Measurements from ENCODE around the gene CCDC136.
A peak's percentile ranks its signal among the peaks of the same experiment; 100 is the strongest.

CCDC136 gene

DNA sequence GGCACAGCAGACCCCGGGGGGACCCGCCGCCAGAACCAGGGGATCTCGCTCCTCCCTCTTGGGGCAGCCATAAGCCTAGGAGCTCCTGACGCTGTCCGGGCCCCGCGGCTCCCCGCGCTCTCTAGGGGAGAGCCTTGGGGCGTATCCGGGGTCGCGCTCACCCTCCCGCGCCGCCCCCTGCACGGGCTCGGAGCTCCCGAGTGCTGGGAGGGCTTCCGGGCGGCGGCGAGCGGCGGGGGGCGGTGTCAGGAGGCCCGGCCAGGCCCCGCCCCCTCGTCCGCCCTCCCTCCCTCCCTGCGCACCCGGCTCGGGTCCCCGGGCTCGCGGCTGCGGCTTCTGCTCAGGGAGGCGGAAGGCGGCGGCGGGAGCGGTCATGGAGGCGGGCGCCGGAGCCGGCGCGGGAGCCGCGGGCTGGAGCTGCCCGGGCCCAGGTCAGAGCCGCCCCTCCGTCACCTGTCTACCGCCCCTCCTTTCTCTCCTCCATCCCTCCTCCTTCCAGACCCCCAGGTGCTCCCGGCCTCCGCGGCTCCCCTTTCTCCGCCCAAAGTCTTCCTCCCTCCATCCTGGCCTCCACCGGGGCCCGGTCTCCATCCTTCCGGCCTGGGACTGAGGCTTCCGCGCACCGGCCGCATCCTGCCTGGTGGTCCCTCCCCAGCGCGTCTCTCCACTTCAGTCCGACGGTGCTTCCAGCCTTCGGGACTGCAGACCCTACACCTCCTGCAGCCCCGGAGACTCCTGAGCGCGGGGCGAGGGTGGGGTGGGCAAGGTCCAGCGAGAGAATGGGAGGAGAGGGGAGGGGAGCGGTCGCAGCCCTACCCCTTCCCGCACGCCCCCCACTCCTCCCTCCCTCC lies at the start of gene CCDC136:
Gene CCDC136, plus strand, starts transcription at position 848 of the 851 bp plus-strand sequence. CDS start 444 bp downstream, outside the sequence.
- Mint-ChIP-seq H3K27me3 (no peaks in the 10 kb centered on the region), H3K4me1 (peaks cover 10% of the 10 kb centered on the region), H3K36me3 (no peaks in the 10 kb centered on the region), H3K9me3 (no peaks in the 10 kb centered on the region), H3K4me3 (peak within 1 kb of the TSS; percentile 83), H3K27ac (no peak within 1 kb of the TSS)

DNA sequence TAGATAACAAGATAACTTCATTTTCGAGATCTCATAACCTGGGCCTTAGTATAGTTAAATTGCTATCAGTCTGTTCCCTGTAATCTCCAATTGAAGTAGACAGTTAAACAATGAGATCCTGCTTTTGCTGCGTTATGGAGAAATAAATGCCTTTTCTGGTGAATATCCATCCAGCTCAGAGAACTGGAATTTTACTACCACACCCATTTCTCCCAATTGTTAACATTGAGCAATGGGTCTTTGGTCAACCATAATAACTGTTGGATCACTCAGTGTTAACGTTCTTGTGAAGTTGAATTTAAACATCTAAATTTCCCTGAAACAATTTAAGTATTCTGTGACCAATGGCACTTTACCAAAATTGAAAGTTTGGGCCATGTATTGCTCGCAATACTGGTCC lies 49.6 kb upstream of the CCDC136 start:
- Mint-ChIP-seq H3K4me3 (peak overlapping the region; percentile 33), H3K36me3 (peaks cover 3% of the 10 kb centered on the region), H3K9me3 (no peaks in the 10 kb centered on the region), H3K27ac (no peak overlapping the region), H3K27me3 (no peaks in the 10 kb centered on the region), H3K4me1 (peaks cover 63% of the 10 kb centered on the region)

DNA sequence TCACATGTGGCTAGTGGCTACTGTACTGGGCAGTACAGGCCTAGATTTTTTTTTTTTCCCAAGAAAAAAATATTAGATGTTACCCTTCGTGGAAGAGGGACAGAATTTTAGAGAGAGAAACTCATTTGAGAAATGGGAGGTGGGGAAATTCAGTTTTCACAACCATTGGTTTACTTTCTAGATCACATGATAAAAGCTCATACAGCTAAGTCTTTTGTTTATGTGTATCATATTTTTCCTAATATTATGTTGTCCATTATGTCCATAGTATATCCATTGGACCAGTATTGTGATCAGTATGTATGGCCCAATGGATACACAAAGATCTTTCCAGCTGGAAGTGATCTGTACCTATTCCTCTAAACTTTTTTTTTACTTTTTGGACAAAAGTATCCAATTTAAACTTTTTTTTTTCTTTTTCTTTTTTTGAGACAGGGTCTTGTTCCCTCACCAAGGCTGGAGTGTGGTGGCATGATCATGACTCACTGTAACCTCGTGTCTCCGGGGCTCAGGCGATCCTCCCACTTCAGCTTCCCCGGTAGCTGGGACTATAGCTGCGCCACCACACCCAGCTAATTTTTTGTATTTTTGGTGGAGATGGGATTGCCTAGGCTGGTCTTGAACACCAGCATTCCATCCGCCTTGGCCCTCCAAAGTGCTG lies 48.5 kb upstream of the CCDC136 start:
- Mint-ChIP-seq H3K36me3 (peaks cover 9% of the 10 kb centered on the region), H3K27me3 (no peaks in the 10 kb centered on the region), H3K4me3 (no peak overlapping the region), H3K27ac (no peak overlapping the region), H3K9me3 (no peaks in the 10 kb centered on the region), H3K4me1 (peaks cover 64% of the 10 kb centered on the region)

DNA sequence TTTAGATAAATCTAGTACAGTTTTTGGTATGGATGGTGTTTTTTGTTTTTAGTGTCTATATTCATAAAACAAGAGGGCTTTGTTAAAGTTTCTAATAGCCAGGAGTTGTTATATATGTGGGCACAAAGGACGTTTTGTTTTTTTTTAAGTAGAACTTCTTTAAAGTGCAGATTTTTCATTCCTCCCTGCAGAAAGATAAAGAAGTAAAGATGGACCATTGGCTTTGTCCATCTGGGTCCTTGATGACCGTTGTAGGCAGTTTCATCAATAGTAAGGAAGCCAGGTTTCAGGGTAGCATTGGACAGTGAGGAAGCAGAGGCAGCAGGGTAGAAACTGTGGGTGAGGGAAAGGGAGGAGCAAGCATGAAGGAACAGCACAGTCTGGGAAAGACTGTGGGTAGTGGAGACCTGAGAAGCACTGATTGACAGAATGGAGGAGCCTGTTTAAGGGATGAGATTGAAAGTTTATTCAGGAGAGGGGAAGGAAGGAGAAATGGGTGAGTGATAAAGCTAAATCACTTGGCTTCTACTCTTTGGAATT lies 47.3 kb upstream of the CCDC136 start:
- Mint-ChIP-seq H3K27ac (no peak overlapping the region), H3K4me3 (peak overlapping the region; percentile 49), H3K9me3 (no peaks in the 10 kb centered on the region), H3K36me3 (peaks cover 9% of the 10 kb centered on the region), H3K4me1 (peaks cover 58% of the 10 kb centered on the region), H3K27me3 (no peaks in the 10 kb centered on the region)

DNA sequence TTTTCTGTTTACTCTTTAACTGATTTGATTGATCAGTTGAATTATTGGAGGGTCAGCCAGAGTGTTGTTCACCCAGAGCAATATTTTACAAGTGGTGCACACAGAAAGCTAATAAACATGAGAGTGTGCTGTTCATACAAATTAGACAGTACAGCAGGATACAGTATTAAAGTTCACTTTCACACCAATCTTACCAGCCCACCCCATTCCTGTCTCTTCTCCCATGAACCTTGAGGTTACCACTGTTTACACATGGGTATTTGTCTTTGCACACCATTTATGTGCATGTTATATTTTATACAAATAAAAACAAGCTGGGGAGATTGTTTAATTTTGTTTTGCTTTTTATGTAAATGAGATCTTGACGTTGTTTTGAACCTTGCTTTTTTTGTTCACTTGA lies 46.1 kb upstream of the CCDC136 start:
- Mint-ChIP-seq H3K27ac (no peak overlapping the region), H3K9me3 (no peaks in the 10 kb centered on the region), H3K4me3 (no peak overlapping the region), H3K4me1 (peaks cover 53% of the 10 kb centered on the region), H3K36me3 (peaks cover 9% of the 10 kb centered on the region), H3K27me3 (no peaks in the 10 kb centered on the region)

DNA sequence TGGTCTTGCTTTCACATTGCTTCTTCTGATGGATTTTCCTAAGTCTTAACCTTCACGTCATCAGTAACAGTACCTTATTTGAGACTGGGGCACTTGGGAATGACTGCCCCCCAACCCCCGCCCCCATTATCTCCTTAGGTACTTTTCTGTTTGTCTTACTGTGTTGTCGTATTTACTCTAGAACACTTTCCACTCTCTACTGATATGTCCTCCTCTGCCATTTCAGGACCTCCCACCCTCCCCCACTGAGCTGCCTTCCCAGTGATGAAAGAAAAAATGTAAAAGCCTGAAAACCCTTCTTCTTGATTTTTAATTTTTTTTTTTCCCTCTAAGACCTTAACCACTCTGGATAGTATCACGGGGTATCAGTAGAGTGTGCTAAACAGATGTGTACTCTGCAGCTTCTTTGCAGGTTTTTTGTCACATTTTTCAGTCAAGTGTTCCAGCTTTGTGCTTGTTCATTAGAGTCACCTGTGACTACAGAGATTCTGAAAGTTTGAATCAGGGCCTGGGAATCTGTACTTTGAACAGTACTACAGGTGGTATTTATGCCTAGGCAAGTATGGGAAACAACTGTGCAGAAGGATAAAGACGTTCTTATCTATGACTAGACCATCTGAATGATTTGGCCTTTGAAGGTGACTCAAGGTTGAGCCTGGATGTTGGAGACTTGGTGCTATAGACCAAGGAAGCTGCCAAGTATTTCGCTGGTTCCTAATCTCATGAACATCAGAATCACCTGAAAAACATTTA lies 44.3 kb upstream of the CCDC136 start:
- no peak overlapping the region for H3K4me3 Mint-ChIP-seq

DNA sequence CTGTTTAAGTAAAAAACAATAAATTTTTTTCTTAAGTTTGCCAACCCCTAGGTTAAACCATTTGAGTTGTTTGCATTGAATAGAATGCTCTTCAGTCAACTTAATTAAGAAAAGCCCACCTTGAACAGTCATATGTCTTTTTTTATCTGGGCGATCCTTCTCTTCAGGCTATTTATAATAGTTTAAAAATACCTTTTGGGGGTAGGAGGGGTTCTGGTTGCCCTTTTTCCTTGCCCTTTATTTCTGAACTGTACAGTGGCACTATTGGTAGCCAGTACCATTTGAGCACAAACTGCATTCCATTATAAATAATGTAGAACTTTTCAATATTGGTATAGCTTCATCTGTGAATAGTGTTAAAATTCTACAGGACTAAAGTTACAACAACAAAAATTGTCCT lies 39.5 kb upstream of the CCDC136 start:
- Mint-ChIP-seq H3K27ac (no peak overlapping the region), H3K4me3 (no peak overlapping the region), H3K27me3 (no peaks in the 10 kb centered on the region), H3K9me3 (no peaks in the 10 kb centered on the region), H3K4me1 (peaks cover 15% of the 10 kb centered on the region), H3K36me3 (peaks cover 9% of the 10 kb centered on the region)

More for the DNA sequence above, 44.3 kb upstream of the CCDC136 start:
- Mint-ChIP-seq H3K9me3 (no peaks in the 10 kb centered on the region), H3K27ac (peak overlapping the region; percentile 23), H3K27me3 (no peaks in the 10 kb centered on the region), H3K4me1 (peaks cover 36% of the 10 kb centered on the region), H3K36me3 (peaks cover 9% of the 10 kb centered on the region)

DNA sequence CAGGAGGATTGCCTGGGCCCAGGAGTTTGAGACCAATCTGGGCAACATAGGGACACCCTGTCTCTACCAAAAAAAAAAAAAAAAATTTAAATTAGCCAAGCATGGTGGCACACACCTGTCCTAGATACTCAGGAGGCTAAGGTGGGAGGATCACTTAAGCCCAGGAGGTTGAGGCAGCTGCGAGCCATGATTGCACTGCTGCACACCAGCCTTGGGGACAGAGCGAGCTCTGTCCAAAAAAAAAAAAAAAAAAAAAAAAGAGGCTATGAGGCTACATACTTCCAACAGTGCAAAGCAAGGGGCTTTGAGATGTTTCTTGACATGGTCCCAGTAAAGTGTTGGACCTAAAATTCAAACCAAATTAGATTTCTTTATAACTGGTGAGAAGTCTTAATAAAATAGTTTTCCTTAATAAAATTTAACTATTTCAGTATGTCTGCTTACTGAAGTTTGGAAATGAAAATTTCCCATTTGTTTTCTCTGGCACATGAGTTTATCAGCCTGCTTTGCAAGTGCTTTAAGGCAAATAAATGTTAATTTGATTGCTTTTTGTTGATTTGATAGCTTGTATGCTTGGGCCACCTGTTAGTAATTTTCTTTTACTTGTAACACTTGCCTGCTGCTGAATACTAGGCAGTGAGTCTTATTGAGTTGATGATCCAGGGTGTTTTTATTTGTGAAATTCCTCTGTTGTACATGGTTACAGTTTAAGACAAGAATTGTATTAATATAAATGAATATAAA lies 36.5 kb upstream of the CCDC136 start:
- Mint-ChIP-seq H3K27ac (no peak overlapping the region), H3K36me3 (peaks cover 9% of the 10 kb centered on the region)

DNA sequence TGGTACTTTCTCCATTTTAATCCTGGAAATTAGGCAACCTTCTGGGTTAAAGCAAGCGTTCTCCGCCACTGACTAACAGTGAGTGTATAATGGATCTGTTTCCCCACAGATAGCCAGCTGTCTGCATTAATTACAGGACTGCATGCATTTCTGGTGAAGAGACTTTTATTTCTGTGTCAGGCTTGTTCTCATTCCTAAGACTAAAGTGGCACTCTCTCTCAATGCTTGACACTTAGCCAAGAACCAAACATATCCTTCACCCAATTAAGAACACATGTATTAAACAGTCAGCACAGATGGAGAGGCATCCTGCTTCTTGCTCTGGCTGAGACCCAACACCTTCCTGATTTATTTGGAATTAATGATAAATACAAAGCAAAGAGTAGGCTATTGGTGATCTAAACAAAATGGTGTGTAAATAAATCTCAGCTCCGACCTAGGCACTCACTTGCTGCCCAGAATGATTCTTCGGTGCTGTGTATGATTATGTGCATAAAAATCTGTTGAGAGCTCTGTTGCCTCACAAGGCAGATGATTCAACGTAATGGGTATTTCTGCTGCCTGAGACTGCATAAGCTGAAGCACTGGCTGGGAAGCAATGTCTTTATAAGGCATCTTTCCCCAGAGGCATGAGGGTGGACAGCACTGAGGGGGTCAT lies 35.8 kb upstream of the CCDC136 start:
- Mint-ChIP-seq H3K36me3 (peaks cover 9% of the 10 kb centered on the region), H3K4me1 (peaks cover 13% of the 10 kb centered on the region), H3K27me3 (no peaks in the 10 kb centered on the region), H3K4me3 (no peak overlapping the region), H3K9me3 (no peaks in the 10 kb centered on the region), H3K27ac (no peak overlapping the region)

More for the DNA sequence above, 36.5 kb upstream of the CCDC136 start:
- H3K4me1 Mint-ChIP-seq: peaks cover 13% of the 10 kb centered on the region
- no peak overlapping the region for H3K4me3 Mint-ChIP-seq
- no peaks in the 10 kb centered on the region for H3K27me3 Mint-ChIP-seq
- no peaks in the 10 kb centered on the region for H3K9me3 Mint-ChIP-seq

DNA sequence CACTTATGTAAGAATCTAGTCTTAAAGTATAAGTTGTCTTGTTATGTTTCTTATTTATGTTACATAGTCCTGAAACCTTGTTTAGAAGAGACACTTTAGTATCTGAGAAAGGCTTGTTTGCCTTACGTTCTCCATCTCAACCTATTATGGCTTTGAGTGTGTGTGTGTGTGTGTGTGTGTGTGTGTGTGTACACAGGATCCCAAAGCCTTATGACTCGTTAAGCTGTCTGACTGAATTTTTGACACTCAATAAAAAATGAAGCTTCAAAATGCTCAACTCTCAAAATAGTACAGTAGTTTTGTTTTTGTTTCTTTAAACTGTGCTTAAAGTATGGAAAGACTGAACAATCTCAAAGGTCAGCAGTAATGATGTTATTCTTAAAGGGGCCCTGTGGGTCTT lies 34.6 kb upstream of the CCDC136 start:
- Mint-ChIP-seq H3K9me3 (no peaks in the 10 kb centered on the region), H3K4me3 (no peak overlapping the region), H3K27me3 (no peaks in the 10 kb centered on the region), H3K27ac (no peak overlapping the region), H3K4me1 (peaks cover 13% of the 10 kb centered on the region), H3K36me3 (peaks cover 14% of the 10 kb centered on the region)

DNA sequence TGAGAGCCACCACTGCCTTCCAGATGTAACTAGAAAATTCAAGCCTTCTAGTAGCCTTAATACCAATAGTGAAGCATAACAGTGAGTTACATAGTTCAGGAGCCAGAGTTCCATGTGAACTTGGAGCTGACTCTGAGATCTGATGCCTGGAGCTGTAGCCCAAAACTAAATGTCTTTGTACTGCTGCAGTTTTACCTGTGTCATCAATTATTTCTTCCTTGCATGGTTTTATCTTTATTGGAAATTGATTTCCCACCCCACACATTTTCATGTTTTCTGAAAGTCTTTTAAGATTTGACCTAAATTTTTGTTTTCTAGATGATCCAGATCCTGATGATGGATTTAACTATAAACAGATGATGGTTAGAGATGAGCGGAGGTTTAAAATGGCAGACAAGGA lies 33.2 kb upstream of the CCDC136 start:
- H3K27me3 Mint-ChIP-seq: no peaks in the 10 kb centered on the region
- no peak overlapping the region for H3K4me3 Mint-ChIP-seq
- peaks cover 8% of the 10 kb centered on the region for H3K4me1 Mint-ChIP-seq
- no peaks in the 10 kb centered on the region for H3K9me3 Mint-ChIP-seq
- H3K27ac Mint-ChIP-seq: no peak overlapping the region
- peaks cover 12% of the 10 kb centered on the region for H3K36me3 Mint-ChIP-seq

DNA sequence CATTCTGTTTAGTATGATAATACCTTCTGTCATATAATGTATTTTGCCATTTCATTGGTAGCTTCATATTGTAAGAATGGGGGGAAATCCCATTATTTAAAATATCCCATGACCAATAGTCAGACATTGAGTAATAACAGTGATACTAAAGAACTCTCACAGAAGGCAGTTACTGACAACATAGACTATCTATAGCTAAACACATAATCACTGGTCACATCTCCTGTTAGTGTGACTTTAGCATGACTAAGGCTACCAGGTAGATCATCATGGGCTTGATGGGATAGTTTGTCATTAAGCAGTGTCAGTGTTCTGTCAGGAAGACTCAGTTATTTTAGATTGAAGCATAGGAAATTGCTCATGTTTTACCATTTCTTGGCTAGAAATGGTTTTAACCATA lies 32.5 kb upstream of the CCDC136 start:
- Mint-ChIP-seq H3K4me1 (peaks cover 8% of the 10 kb centered on the region), H3K36me3 (peaks cover 12% of the 10 kb centered on the region), H3K27me3 (no peaks in the 10 kb centered on the region), H3K4me3 (no peak overlapping the region), H3K9me3 (no peaks in the 10 kb centered on the region), H3K27ac (no peak overlapping the region)

DNA sequence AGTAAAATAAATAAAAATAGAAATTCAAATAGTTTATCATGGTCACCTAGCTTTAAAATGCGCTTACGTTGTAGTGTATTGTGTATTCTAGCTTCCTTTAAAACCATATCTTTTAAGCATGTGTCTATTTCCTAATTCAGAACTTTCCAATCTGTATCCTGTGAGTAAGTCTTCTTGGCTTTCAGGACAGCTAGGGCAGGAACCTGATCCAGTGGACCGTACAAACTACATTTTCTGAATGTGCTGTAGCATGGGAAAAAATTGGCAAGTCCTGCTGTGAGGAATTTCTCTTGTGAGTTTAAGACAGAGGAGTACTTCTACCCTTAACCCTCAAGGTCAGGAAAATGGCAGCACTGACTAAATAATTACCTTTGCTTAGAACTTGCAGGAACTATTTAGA lies 28.2 kb upstream of the CCDC136 start:
- Mint-ChIP-seq H3K4me1 (no peaks in the 10 kb centered on the region), H3K27me3 (no peaks in the 10 kb centered on the region), H3K36me3 (peaks cover 9% of the 10 kb centered on the region), H3K4me3 (no peak overlapping the region), H3K9me3 (no peaks in the 10 kb centered on the region), H3K27ac (no peak overlapping the region)

DNA sequence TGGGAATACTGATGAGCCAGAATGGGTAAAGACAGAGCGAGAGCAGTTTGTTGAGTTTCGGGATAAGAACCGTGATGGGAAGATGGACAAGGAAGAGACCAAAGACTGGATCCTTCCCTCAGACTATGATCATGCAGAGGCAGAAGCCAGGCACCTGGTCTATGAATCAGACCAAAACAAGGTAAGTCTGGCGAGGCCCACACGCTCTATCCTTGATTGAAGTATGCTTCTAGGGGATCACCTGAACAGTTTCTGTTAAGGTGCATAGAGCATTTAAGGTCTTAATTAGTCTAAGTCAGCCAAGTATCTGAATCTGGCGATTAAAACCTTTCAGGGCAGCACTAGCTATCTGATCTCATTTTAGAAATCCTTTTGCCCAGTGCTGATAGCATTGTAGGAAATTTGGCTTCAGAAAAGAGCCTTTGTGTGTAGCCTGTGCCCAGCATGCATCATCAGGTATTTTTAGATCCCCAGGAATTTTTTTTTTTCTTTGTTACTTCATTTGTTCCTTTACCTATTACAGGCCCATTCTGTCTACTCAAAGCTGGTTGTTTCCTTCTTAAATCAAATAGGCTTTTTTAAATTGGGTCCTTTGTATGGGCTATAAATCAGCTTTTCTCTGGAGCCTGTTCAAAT lies 24.2 kb upstream of the CCDC136 start:
- Mint-ChIP-seq H3K9me3 (no peaks in the 10 kb centered on the region), H3K27me3 (no peaks in the 10 kb centered on the region), H3K36me3 (peaks cover 10% of the 10 kb centered on the region), H3K4me1 (no peaks in the 10 kb centered on the region), H3K4me3 (no peak overlapping the region), H3K27ac (no peak overlapping the region)

Measured in activated naive CD4-positive, alpha-beta T cell treated with anti-CD3 and anti-CD28 coated beads, Interleukin-2, amount 50 U/mL, for 24 hours (primary cell).